ENCODE data around the gene EID3.

- TF ChIP-seq CTCF (conservative IDR thresholded peaks at IDR 0.05; ENCODE audit: low read depth in 2 of 2) = no peak
- TF ChIP-seq JUNB (IDR thresholded peaks at IDR 0.05; ENCODE audit: unreplicated experiment) = no peak
- TF ChIP-seq EZH2 (IDR thresholded peaks at IDR 0.05; ENCODE audit: low read depth, unreplicated experiment) = no peak
- no peak for TF ChIP-seq CREB1 (CRISPR knock-in tag; IDR thresholded peaks at IDR 0.05; ENCODE audit: low read depth)
- no peak for TF ChIP-seq POLR2AphosphoS5 (IDR thresholded peaks at IDR 0.05; ENCODE audit: low read depth)
- no peak for TF ChIP-seq EZH2phosphoT487 (IDR thresholded peaks at IDR 0.05; ENCODE audit: unreplicated experiment)
- no peak for TF ChIP-seq STAT1 (IDR thresholded peaks at IDR 0.05; ENCODE audit: unreplicated experiment)
- TF ChIP-seq REST (IDR thresholded peaks at IDR 0.05; ENCODE audit: unreplicated experiment) = no peak
- no peak for TF ChIP-seq ETS1 (IDR thresholded peaks at IDR 0.05)
- TF ChIP-seq ZNF331 (CRISPR knock-in tag; IDR thresholded peaks at IDR 0.05; ENCODE audit: low read depth) = no peak
- no peak for TF ChIP-seq ZNF114 (CRISPR knock-in tag; IDR thresholded peaks at IDR 0.05)
- no peak for TF ChIP-seq ZNF462 (CRISPR knock-in tag; IDR thresholded peaks at IDR 0.05)
- TF ChIP-seq NANOG (IDR thresholded peaks at IDR 0.05; ENCODE audit: borderline replicate concordance) = no peak
These were observed 33.6 kb downstream of the EID3 start for GRCh38 chr12:104337030-104337558.

All from GM23338 (cell line).